Loucy (cell line): ENCODE results near the gene TENM3.

ENCODE experiments used
- H2AFZ ChIP-seq: fragments of 200-600 bp; sonication (generic); 2 replicates; pipeline ENCODE4 v1.6.0; 2016; ENCODE audit warnings: antibody characterized with exemption, mild to moderate bottlenecking, low read length, moderate library complexity
- H3F3A ChIP-seq: fragments of 200-600 bp; 2 replicates; pipeline ENCODE4 v1.6.0; 2016; ENCODE audit warnings: antibody characterized with exemption, low read depth, mild to moderate bottlenecking
- H3K27me3 ChIP-seq: fragments of 200-600 bp; sonication (generic); 2 replicates; pipeline ENCODE4 v1.6.1; 2014; ENCODE audit warnings: low read length, mild to moderate bottlenecking; ENCODE audit not compliant: insufficient read depth, poor library complexity, severe bottlenecking
- H3K36me3 ChIP-seq: fragments of 200-600 bp; sonication (generic); 2 replicates; pipeline ENCODE4 v1.6.1; 2016; ENCODE audit warnings: low read length; ENCODE audit not compliant: insufficient read depth
- H3K4me1 ChIP-seq: fragments of 200-600 bp; sonication (generic); 2 replicates; pipeline ENCODE4 v1.5.1; 2014; ENCODE audit warnings: low read length, mild to moderate bottlenecking; ENCODE audit not compliant: insufficient read depth, poor library complexity, severe bottlenecking
- H3K4me2 ChIP-seq: fragments of 200-600 bp; sonication (generic); 2 replicates; pipeline ENCODE4 v1.6.0; 2014; ENCODE audit warnings: antibody characterized with exemption, low read length, low read depth, mild to moderate bottlenecking; ENCODE audit not compliant: poor library complexity, severe bottlenecking
- H3K4me3 ChIP-seq: fragments of 200-600 bp; sonication (generic); 2 replicates; pipeline ENCODE4 v1.5.1; 2014; ENCODE audit warnings: low read length, mild to moderate bottlenecking, mixed read lengths; ENCODE audit not compliant: poor library complexity, severe bottlenecking
- H3K79me2 ChIP-seq: fragments of 200-600 bp; sonication (generic); 2 replicates; pipeline ENCODE4 v1.6.1; 2014; ENCODE audit warnings: low read length; ENCODE audit not compliant: insufficient read depth
- H3K9ac ChIP-seq: fragments of 200-600 bp; sonication (generic); 2 replicates; pipeline ENCODE4 v1.6.0; 2014; ENCODE audit warnings: mild to moderate bottlenecking, low read depth, low read length, moderate library complexity; ENCODE audit not compliant: poor library complexity, severe bottlenecking
- H3K9me2 ChIP-seq: fragments of 200-600 bp; sonication (generic); replicated peaks from 2 replicates; pipeline ENCODE4 v1.6.1; 2016; ENCODE audit warnings: low read depth, low read length, mixed read lengths
- H3K9me3 ChIP-seq: fragments of 200-600 bp; sonication (generic); 2 replicates; pipeline ENCODE4 v1.6.1; 2014; ENCODE audit warnings: mild to moderate bottlenecking, antibody characterized with exemption, low read length, low read depth; ENCODE audit not compliant: insufficient read depth
- H4K20me1 ChIP-seq: fragments of 200-600 bp; sonication (generic); 2 replicates; pipeline ENCODE4 v1.6.0; 2014; ENCODE audit warnings: antibody characterized with exemption, low read length, mild to moderate bottlenecking; ENCODE audit not compliant: insufficient read depth, poor library complexity, severe bottlenecking
- EZH2phosphoT487 ChIP-seq: fragments of 200-600 bp; IDR thresholded peaks from 2 replicates; pipeline ENCODE4 v1.6.1; 2018; ENCODE audit warnings: antibody characterized with exemption, mild to moderate bottlenecking, moderate library complexity, borderline replicate concordance
- TF ChIP-seq, protein P1 (sequence below): fragments of 200-600 bp; sonication (generic); conservative IDR thresholded peaks from 2 replicates; pipeline ENCODE4 v1.5.1; 2014; ENCODE audit warnings: mild to moderate bottlenecking, antibody characterized with exemption, low read length

Gene TENM3

GRCh38 chr4:182825003-182825402, 581.8 kb downstream of the TENM3 start:
- TF ChIP-seq, protein P1, sequence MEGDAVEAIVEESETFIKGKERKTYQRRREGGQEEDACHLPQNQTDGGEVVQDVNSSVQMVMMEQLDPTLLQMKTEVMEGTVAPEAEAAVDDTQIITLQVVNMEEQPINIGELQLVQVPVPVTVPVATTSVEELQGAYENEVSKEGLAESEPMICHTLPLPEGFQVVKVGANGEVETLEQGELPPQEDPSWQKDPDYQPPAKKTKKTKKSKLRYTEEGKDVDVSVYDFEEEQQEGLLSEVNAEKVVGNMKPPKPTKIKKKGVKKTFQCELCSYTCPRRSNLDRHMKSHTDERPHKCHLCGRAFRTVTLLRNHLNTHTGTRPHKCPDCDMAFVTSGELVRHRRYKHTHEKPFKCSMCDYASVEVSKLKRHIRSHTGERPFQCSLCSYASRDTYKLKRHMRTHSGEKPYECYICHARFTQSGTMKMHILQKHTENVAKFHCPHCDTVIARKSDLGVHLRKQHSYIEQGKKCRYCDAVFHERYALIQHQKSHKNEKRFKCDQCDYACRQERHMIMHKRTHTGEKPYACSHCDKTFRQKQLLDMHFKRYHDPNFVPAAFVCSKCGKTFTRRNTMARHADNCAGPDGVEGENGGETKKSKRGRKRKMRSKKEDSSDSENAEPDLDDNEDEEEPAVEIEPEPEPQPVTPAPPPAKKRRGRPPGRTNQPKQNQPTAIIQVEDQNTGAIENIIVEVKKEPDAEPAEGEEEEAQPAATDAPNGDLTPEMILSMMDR = no peak
- no peak for TF ChIP-seq EZH2phosphoT487
- Histone ChIP-seq H3K9me3 (no peaks in the 10 kb centered on the region; the same call in 1 of the 2 replicates), H3K9me2 (no peaks in the 10 kb centered on the region), H3K4me3 (no peak overlapping the region), H2AFZ (no peak overlapping the region), H3K79me2 (no peaks in the 10 kb centered on the region), H3F3A (no peaks in the 10 kb centered on the region), H4K20me1 (no peaks in the 10 kb centered on the region), H3K27me3 (no peaks in the 10 kb centered on the region), H3K4me1 (no peaks in the 10 kb centered on the region), H3K4me2 (no peak overlapping the region), H3K36me3 (no peaks in the 10 kb centered on the region), H3K9ac (no peak overlapping the region)

DNA sequence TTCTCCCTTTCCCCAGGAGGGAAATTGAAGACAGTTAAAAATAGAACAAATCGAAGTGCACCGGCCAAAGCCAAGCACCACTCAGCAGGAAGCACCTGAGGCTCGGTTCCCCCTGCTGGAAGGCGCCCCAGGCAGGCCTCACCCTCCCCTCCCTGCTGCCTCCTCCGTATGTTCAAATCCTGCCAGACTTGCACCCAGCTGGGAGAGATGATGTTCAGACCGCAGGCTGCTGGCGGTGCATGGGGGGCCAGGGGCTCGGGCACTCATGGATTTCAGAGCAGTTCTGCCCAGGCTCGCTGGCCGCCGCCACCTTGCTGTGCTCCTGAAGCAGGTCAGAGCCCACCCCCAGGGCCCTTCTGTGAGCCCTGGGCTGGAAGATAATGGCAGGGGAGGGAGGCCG, 582.6 kb downstream of the TENM3 start:
- H3K9me2 ChIP-seq = no peaks in the 10 kb centered on the region
- no peaks in the 10 kb centered on the region for H3K36me3 ChIP-seq
- H3K9me3 ChIP-seq = no peaks in the 10 kb centered on the region; the same call in 1 of the 2 replicates
- no peak overlapping the region for H3K9ac ChIP-seq
- no peak overlapping the region for H2AFZ ChIP-seq
- H3K27me3 ChIP-seq = no peaks in the 10 kb centered on the region
- no peak overlapping the region for H3K4me3 ChIP-seq
- no peaks in the 10 kb centered on the region for H3F3A ChIP-seq
- TF ChIP-seq EZH2phosphoT487 = no peak
- TF ChIP-seq, protein P1 = no peak
- no peaks in the 10 kb centered on the region for H3K4me1 ChIP-seq
- no peak overlapping the region for H3K4me2 ChIP-seq
- no peaks in the 10 kb centered on the region for H3K79me2 ChIP-seq
- no peaks in the 10 kb centered on the region for H4K20me1 ChIP-seq

DNA sequence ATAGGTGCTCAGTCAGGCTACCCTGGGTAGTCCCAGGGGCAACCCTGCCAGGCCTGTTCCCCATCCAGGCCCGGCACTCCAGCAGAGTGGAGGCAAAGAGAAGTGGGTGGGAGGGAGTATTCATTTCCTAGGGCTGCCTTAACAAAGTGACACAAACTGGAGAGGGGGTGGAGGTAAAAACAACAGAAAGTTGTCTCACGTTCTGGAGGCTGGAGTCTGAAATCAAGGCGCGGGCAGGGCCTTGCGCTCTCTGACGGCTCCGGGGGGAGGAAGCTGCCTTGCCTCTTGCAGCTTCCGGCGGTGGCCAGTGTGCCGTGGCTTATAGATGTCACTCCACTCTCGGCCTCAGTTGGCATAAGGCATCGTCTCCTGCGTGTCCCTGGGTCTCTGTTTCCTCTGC, 583.2 kb downstream of the TENM3 start:
- Histone ChIP-seq H3K4me3 (no peak overlapping the region), H3K9ac (no peak overlapping the region), H3K79me2 (no peaks in the 10 kb centered on the region), H4K20me1 (no peaks in the 10 kb centered on the region), H3F3A (no peaks in the 10 kb centered on the region), H3K9me3 (no peaks in the 10 kb centered on the region; the same call in 1 of the 2 replicates), H3K27me3 (no peaks in the 10 kb centered on the region), H2AFZ (no peak overlapping the region), H3K4me1 (no peaks in the 10 kb centered on the region), H3K9me2 (no peaks in the 10 kb centered on the region), H3K4me2 (no peak overlapping the region), H3K36me3 (no peaks in the 10 kb centered on the region)
- TF ChIP-seq, protein P1 = no peak
- no peak for TF ChIP-seq EZH2phosphoT487
